GM23338 (cell line): ENCODE measurements around the gene GALNT5. TPM values are rescaled to one million over a fixed set of nuclear protein-coding genes. Genes with fewer than 3 reads are reported as not detected.

Source experiments
- ATAC-seq: fragments of 200-7000 bp; cut with Tn5 transposase; 3 replicates; pipeline ENCODE4 v1.9.1; 2020
- DNase-seq: peaks from one replicate; pipeline ENCODE4 v3.0.0-alpha.2; 2015; ENCODE audit warnings: low spot score
- H2AFZ ChIP-seq: fragments of 200-600 bp; sonication (generic); 2 replicates; pipeline ENCODE4 v1.8.0; 2016; ENCODE audit warnings: antibody characterized with exemption, mild to moderate bottlenecking, moderate library complexity
- H3F3A ChIP-seq: fragments of 200-600 bp; sonication (generic); replicated peaks from 2 replicates; pipeline ENCODE4 v1.8.0; 2017; ENCODE audit warnings: antibody characterized with exemption, mixed run types, low read depth
- H3K27ac ChIP-seq: fragments of 200-600 bp; sonication (generic); 2 replicates; pipeline ENCODE4 v1.6.1; 2016; ENCODE audit warnings: low read depth
- H3K27me3 ChIP-seq: fragments of 200-600 bp; sonication (generic); 2 replicates; pipeline ENCODE4 v1.8.0; 2016; ENCODE audit warnings: mild to moderate bottlenecking, mixed run types, moderate library complexity; ENCODE audit not compliant: insufficient read depth
- H3K36me3 ChIP-seq: fragments of 200-600 bp; sonication (generic); 2 replicates; pipeline ENCODE4 v1.8.0; 2016; ENCODE audit warnings: mild to moderate bottlenecking; ENCODE audit not compliant: insufficient read depth
- H3K4me1 ChIP-seq: fragments of 200-600 bp; sonication (generic); 2 replicates; pipeline ENCODE4 v1.8.0; 2016; ENCODE audit warnings: mild to moderate bottlenecking, moderate library complexity; ENCODE audit not compliant: insufficient read depth
- H3K4me2 ChIP-seq: fragments of 200-600 bp; sonication (generic); 2 replicates; pipeline ENCODE4 v1.7.1; 2017; ENCODE audit warnings: mixed run types
- H3K4me3 ChIP-seq: fragments of 200-600 bp; sonication (generic); 2 replicates; pipeline ENCODE4 v1.6.1; 2016; ENCODE audit warnings: mixed run types
- H3K79me2 ChIP-seq: fragments of 200-600 bp; sonication (generic); replicated peaks from 2 replicates; pipeline ENCODE4 v1.8.0; 2017; ENCODE audit warnings: mild to moderate bottlenecking; ENCODE audit not compliant: insufficient read depth
- H3K9me2 ChIP-seq: fragments of 200-600 bp; sonication (generic); 2 replicates; pipeline ENCODE4 v1.8.0; 2017; ENCODE audit not compliant: insufficient read depth
- H4K20me1 ChIP-seq: fragments of 200-600 bp; sonication (generic); replicated peaks from 2 replicates; pipeline ENCODE4 v1.8.0; 2017; ENCODE audit warnings: mild to moderate bottlenecking; ENCODE audit not compliant: insufficient read depth
- H3K27ac Mint-ChIP-seq: 2 replicates; pipeline ENCODE4 v1.8.0; 2020; ENCODE audit warnings: inconsistent platforms, mild to moderate bottlenecking, moderate library complexity, mixed read lengths
- H3K27me3 Mint-ChIP-seq: 3 replicates; pipeline ENCODE4 v1.8.0; 2022; ENCODE audit warnings: low read depth, mild to moderate bottlenecking, moderate library complexity, mixed read lengths, inconsistent platforms; ENCODE audit not compliant: insufficient read depth, poor library complexity
- H3K36me3 Mint-ChIP-seq: 3 replicates; pipeline ENCODE4 v1.8.0; 2021; ENCODE audit warnings: low read depth, mild to moderate bottlenecking, inconsistent platforms, moderate library complexity, mixed read lengths
- H3K4me1 Mint-ChIP-seq: 3 replicates; pipeline ENCODE4 v1.8.0; 2020; ENCODE audit warnings: mild to moderate bottlenecking, inconsistent platforms, mixed read lengths
- H3K4me3 Mint-ChIP-seq: 3 replicates; pipeline ENCODE4 v1.8.0; 2021; ENCODE audit warnings: moderate library complexity, mild to moderate bottlenecking, inconsistent platforms, mixed read lengths
- H3K9me3 Mint-ChIP-seq: 3 replicates; pipeline ENCODE4 v1.8.0; 2020; ENCODE audit warnings: moderate library complexity, mild to moderate bottlenecking, inconsistent platforms, mixed read lengths
- CTCF ChIP-seq, 2 experiments: fragments of 200-600 bp in 1 of 2; sonication (generic) in 1 of 2; conservative IDR thresholded peaks; 2 replicates each; pipeline versions ENCODE4 v1.5.1 to v1.6.1; 2016 to 2017; ENCODE audit warnings: antibody characterized with exemption in 2 of 2, low read depth in 2 of 2, mild to moderate bottlenecking in 2 of 2, moderate library complexity in 1 of 2
- ETS1 ChIP-seq: IDR thresholded peaks from 2 replicates; pipeline ENCODE4 v1.6.1; 2016; ENCODE audit warnings: antibody characterized with exemption
- EZH2phosphoT487 ChIP-seq: fragments of 200-600 bp; sonication (generic); IDR thresholded peaks from one replicate; pipeline ENCODE4 v1.8.1; 2018; ENCODE audit warnings: antibody characterized with exemption; ENCODE audit not compliant: unreplicated experiment
- NANOG ChIP-seq: IDR thresholded peaks from 2 replicates; pipeline ENCODE4 v1.6.1; 2016; ENCODE audit warnings: antibody characterized with exemption, borderline replicate concordance
- STAT1 ChIP-seq: IDR thresholded peaks from one replicate; pipeline ENCODE4 v1.6.1; 2016; ENCODE audit warnings: antibody characterized with exemption; ENCODE audit not compliant: unreplicated experiment
- ZNF114 ChIP-seq: fragments of 250-450 bp; sonication (Bioruptor Pico); IDR thresholded peaks from 2 replicates; pipeline ENCODE4 v1.5.0; 2020; ENCODE audit warnings: mild to moderate bottlenecking, moderate library complexity
- ZNF331 ChIP-seq: fragments of 250-450 bp; sonication (Bioruptor Pico); IDR thresholded peaks from 2 replicates; pipeline ENCODE4 v1.5.0; 2020; ENCODE audit warnings: low read depth, mild to moderate bottlenecking, moderate library complexity
- ZNF462 ChIP-seq: fragments of 250-450 bp; sonication (Bioruptor Pico); IDR thresholded peaks from 2 replicates; pipeline ENCODE4 v1.5.0; 2020; ENCODE audit warnings: mild to moderate bottlenecking, moderate library complexity
- polyA plus RNA-seq: library from polyadenylated mRNA; unstranded; fragments of >200 nt; fragmentation: Nextera tagmentation; extraction: Ambion mirVana; gene quantifications from 2 replicates; pipeline ENCODE4 v1.2.1, GENCODE V29; 2016
- total RNA-seq: library from RNA; depleted of rRNA; stranded (reverse); fragments of >200 nt; shearing (Covaris generic); gene quantifications from 2 replicates; pipeline ENCODE4 v1.2.3, GENCODE V29; 2014

The GALNT5 gene
- total and polyA plus RNA-seq, 2 experiments from 2014 or later = 0.05 to 0.14 TPM

GRCh38 chr2:157258520-157259326 is 1.2 kb downstream of the GALNT5 start:
- Histone ChIP-seq H3K4me1 (peaks cover 9% of the 10 kb centered on the region), H3K79me2 (no peaks in the 10 kb centered on the region), H3K27ac (no peak overlapping the region), H2AFZ (0 out of 2 replicates have a peak overlapping the region, but pooled peaks have one; percentile 32), H3K4me2 (no peak overlapping the region; the same call in 1 of the 2 replicates), H3K4me3 (no peak overlapping the region), H3K27me3 (no peaks in the 10 kb centered on the region), H3F3A (no peaks in the 10 kb centered on the region), H3K9me2 (no peaks in the 10 kb centered on the region; the same call in 1 of the 2 replicates), H3K36me3 (no peaks in the 10 kb centered on the region), H4K20me1 (no peaks in the 10 kb centered on the region)
- H3K27me3 Mint-ChIP-seq = peaks cover 4% of the 10 kb centered on the region
- no peak overlapping the region for H3K4me3 Mint-ChIP-seq
- peaks cover 19% of the 10 kb centered on the region for H3K4me1 Mint-ChIP-seq
- ATAC-seq (no peak), DNase-seq (no peak)
- no peaks in the 10 kb centered on the region for H3K9me3 Mint-ChIP-seq
- TF ChIP-seq ETS1 (no peak), NANOG (no peak), CTCF (conservative IDR thresholded peaks at IDR 0.05; ENCODE audit: low read depth in 2 of 2) (no peak), EZH2phosphoT487 (no peak), ZNF462 (no peak), STAT1 (no peak), ZNF331 (CRISPR knock-in tag) (no peak), ZNF114 (CRISPR knock-in tag) (no peak)
- H3K36me3 Mint-ChIP-seq = no peaks in the 10 kb centered on the region
- H3K27ac Mint-ChIP-seq = 0 out of 2 replicates have a peak overlapping the region, but pooled peaks have one; percentile 14
